Hepatocyte (in vitro differentiated cells): ENCODE results near the gene RANGRF. TPM values are rescaled to one million over a fixed set of nuclear protein-coding genes. Genes with fewer than 3 reads are reported as not detected.

ENCODE experiments used
- DNase-seq: peaks from one replicate; pipeline ENCODE4 v3.0.0-alpha.2; 2016; ENCODE audit warnings: low spot score
- H2AFZ ChIP-seq: fragments of 200-600 bp; sonication (generic); 2 replicates; pipeline ENCODE4 v1.6.0; 2016; ENCODE audit warnings: antibody characterized with exemption, mild to moderate bottlenecking
- H3K27ac ChIP-seq: fragments of 200-600 bp; sonication (generic); 2 replicates; pipeline ENCODE4 v1.5.1; 2016; ENCODE audit warnings: mild to moderate bottlenecking
- H3K27me3 ChIP-seq: fragments of 200-600 bp; sonication (generic); 2 replicates; pipeline ENCODE4 v1.6.1; 2016
- H3K36me3 ChIP-seq: fragments of 200-600 bp; sonication (generic); replicated peaks from 2 replicates; pipeline ENCODE4 v1.5.1; 2016; ENCODE audit warnings: low read depth; ENCODE audit not compliant: insufficient read depth
- H3K4me1 ChIP-seq: fragments of 200-600 bp; sonication (generic); 2 replicates; pipeline ENCODE4 v1.5.1; 2016; ENCODE audit warnings: mild to moderate bottlenecking, moderate library complexity; ENCODE audit not compliant: insufficient read depth
- H3K4me2 ChIP-seq: fragments of 200-600 bp; sonication (generic); 2 replicates; pipeline ENCODE4 v1.6.0; 2016
- H3K4me3 ChIP-seq: fragments of 200-600 bp; sonication (generic); 2 replicates; pipeline ENCODE4 v1.5.1; 2016; ENCODE audit warnings: mild to moderate bottlenecking
- H3K79me2 ChIP-seq: fragments of 200-600 bp; sonication (generic); 2 replicates; pipeline ENCODE4 v1.6.0; 2017; ENCODE audit warnings: mild to moderate bottlenecking
- H3K9me2 ChIP-seq: fragments of 200-600 bp; sonication (generic); replicated peaks from 2 replicates; pipeline ENCODE4 v1.6.0; 2017; ENCODE audit warnings: mild to moderate bottlenecking; ENCODE audit not compliant: insufficient read depth
- H3K9me3 ChIP-seq: fragments of 200-600 bp; sonication (generic); 2 replicates; pipeline ENCODE4 v1.5.1; 2016; ENCODE audit warnings: low read depth, mild to moderate bottlenecking
- H4K20me1 ChIP-seq: fragments of 200-600 bp; sonication (generic); 2 replicates; pipeline ENCODE4 v1.6.0; 2016; ENCODE audit warnings: mild to moderate bottlenecking; ENCODE audit not compliant: insufficient read depth, poor library complexity, severe bottlenecking
- CTCF ChIP-seq: fragments of 200-600 bp; sonication (generic); IDR thresholded peaks from 2 replicates; pipeline ENCODE4 v1.5.1; 2016; ENCODE audit warnings: antibody characterized with exemption, mild to moderate bottlenecking; ENCODE audit not compliant: poor library complexity
- EZH2 ChIP-seq: fragments of 200-600 bp; sonication (generic); IDR thresholded peaks from 2 replicates; pipeline ENCODE4 v1.6.1; 2016; ENCODE audit warnings: antibody characterized with exemption, mild to moderate bottlenecking, borderline replicate concordance
- EZH2phosphoT487 ChIP-seq: fragments of 200-600 bp; sonication (generic); IDR thresholded peaks from one replicate; pipeline ENCODE4 v1.6.1; 2018; ENCODE audit warnings: antibody characterized with exemption, mild to moderate bottlenecking, low read depth, moderate library complexity; ENCODE audit not compliant: unreplicated experiment, severe bottlenecking
- WGBS: methylation state at CpG from one replicate; pipeline ENCODE4 v1.1.6; 2016; ENCODE audit warnings: low lambda C conversion rate; ENCODE audit errors: missing lambda C conversion rate; 5-methylcytosine and 5-hydroxymethylcytosine counted together
- polyA plus RNA-seq: library from polyadenylated mRNA; unstranded; fragments of >200 nt; fragmentation: Nextera tagmentation; extraction: Ambion mirVana; gene quantifications from 2 replicates; pipeline ENCODE4 v1.2.1, GENCODE V29; 2016
- total RNA-seq: library from RNA; depleted of rRNA; stranded (reverse); fragments of >200 nt; gene quantifications from 2 replicates; pipeline ENCODE4 v1.2.3, GENCODE V29; 2014

The RANGRF gene
- total and polyA plus RNA-seq, 2 experiments from 2014 or later: 7.9 to 41.9 TPM

GRCh38 chr17:8315764-8316217, 27.3 kb downstream of the RANGRF start:
- Histone ChIP-seq H3K4me2 (peak overlapping the region; percentile 72), H3K9me3 (no peaks in the 10 kb centered on the region), H3K9me2 (no peaks in the 10 kb centered on the region), H3K4me1 (peaks cover 12% of the 10 kb centered on the region), H3K36me3 (no peaks in the 10 kb centered on the region), H3K27me3 (peaks cover 48% of the 10 kb centered on the region), H3K27ac (no peak overlapping the region), H4K20me1 (no peaks in the 10 kb centered on the region), H3K4me3 (no peak overlapping the region), H3K79me2 (no peaks in the 10 kb centered on the region), H2AFZ (no peak overlapping the region)
- 14% methylated on average over 26 of the region's 26 CpGs for WGBS
- no peak for TF ChIP-seq EZH2
- DNase-seq: peak; percentile 9

- H3K4me1 ChIP-seq: peaks cover 12% of the 10 kb centered on the region
- DNase-seq: no peak
- no peaks in the 10 kb centered on the region for H3K9me2 ChIP-seq
- 87% methylated on average over 23 of the region's 24 CpGs for WGBS
- no peaks in the 10 kb centered on the region for H3K9me3 ChIP-seq
- no peaks in the 10 kb centered on the region for H3K36me3 ChIP-seq
- no peak overlapping the region for H2AFZ ChIP-seq
- no peak for TF ChIP-seq EZH2
- TF ChIP-seq EZH2phosphoT487: no peak
- no peak for TF ChIP-seq CTCF
- no peak overlapping the region for H3K4me2 ChIP-seq
- peaks cover 43% of the 10 kb centered on the region for H3K27me3 ChIP-seq
- H3K27ac ChIP-seq: no peak overlapping the region
- H3K4me3 ChIP-seq: no peak overlapping the region
- no peaks in the 10 kb centered on the region for H3K79me2 ChIP-seq
- H4K20me1 ChIP-seq: no peaks in the 10 kb centered on the region
Measured at GRCh38 chr17:8318010-8318935, 29.8 kb downstream of the RANGRF start.

- H4K20me1 ChIP-seq: no peaks in the 10 kb centered on the region
- peaks cover 23% of the 10 kb centered on the region for H3K27me3 ChIP-seq
- DNase-seq: no peak
- H3K4me2 ChIP-seq: no peak overlapping the region
- H2AFZ ChIP-seq: no peak overlapping the region
- TF ChIP-seq CTCF: no peak
- no peak for TF ChIP-seq EZH2
- TF ChIP-seq EZH2phosphoT487: no peak
- H3K27ac ChIP-seq: no peak overlapping the region
- peaks cover 4% of the 10 kb centered on the region for H3K4me1 ChIP-seq
- H3K79me2 ChIP-seq: no peaks in the 10 kb centered on the region
- H3K9me2 ChIP-seq: no peaks in the 10 kb centered on the region
- 94% methylated on average over 4 of the region's 4 CpGs for WGBS
- H3K36me3 ChIP-seq: no peaks in the 10 kb centered on the region
- no peak overlapping the region for H3K4me3 ChIP-seq
- no peaks in the 10 kb centered on the region for H3K9me3 ChIP-seq
Measured at GRCh38 chr17:8320262-8320661, 31.8 kb downstream of the RANGRF start.

GRCh38 chr17:8320990-8321389, 32.5 kb downstream of the RANGRF start:
- Histone ChIP-seq H3K9me3 (no peaks in the 10 kb centered on the region), H3K36me3 (no peaks in the 10 kb centered on the region), H3K27ac (no peak overlapping the region), H3K79me2 (no peaks in the 10 kb centered on the region), H3K4me3 (no peak overlapping the region), H3K4me1 (no peaks in the 10 kb centered on the region), H3K4me2 (no peak overlapping the region), H2AFZ (no peak overlapping the region), H3K27me3 (peaks cover 16% of the 10 kb centered on the region), H4K20me1 (no peaks in the 10 kb centered on the region), H3K9me2 (no peaks in the 10 kb centered on the region)
- 82% methylated on average over 6 of the region's 6 CpGs for WGBS
- TF ChIP-seq EZH2 (no peak), EZH2phosphoT487 (no peak), CTCF (no peak)
- no peak for DNase-seq
